Measurements from ENCODE around the gene KBTBD12. TPM values are rescaled to one million over a fixed set of nuclear protein-coding genes. Genes with fewer than 3 reads are reported as not detected.

KBTBD12 gene
- total RNA-seq, 1 experiment from 2014 or later: not detected

- CTCF ChIA-PET: no interaction called here
- H2AFZ ChIP-seq (ENCODE audit: low read depth, low read length, poor library complexity, severe bottlenecking): no peak overlapping the region
Observed at GRCh38 chr3:127990051-127990450, 75.0 kb downstream of the KBTBD12 start.

More at GRCh38 chr3:127990051-127990450, 75.0 kb downstream of the KBTBD12 start:
- H3K79me2 ChIP-seq (ENCODE audit: insufficient read depth, low read length): no peaks in the 10 kb centered on the region
- no peak overlapping the region for H3K27ac ChIP-seq (ENCODE audit: low read depth, low read length)
- DNase-seq (ENCODE audit: low read depth, low spot score) (no peak), ATAC-seq (no peak)
- no peaks in the 10 kb centered on the region for H3K9me3 ChIP-seq (ENCODE audit: control insufficient read depth in 1 of 2, insufficient read depth in 1 of 2, low read depth in 1 of 2, low read length in 2 of 2)
- H3K4me3 ChIP-seq (replicated peaks in 1 of 2; ENCODE audit: low read depth in 1 of 2, low read length in 2 of 2): no peak overlapping the region
- H3K4me1 ChIP-seq (ENCODE audit: control insufficient read depth in 1 of 2, insufficient read depth in 2 of 2, low read length in 2 of 2): peaks cover 12 to 16% of the 10 kb centered on the region in 2 experiments
- H3K4me2 ChIP-seq (ENCODE audit: low read length): no peak overlapping the region
- H3K9ac ChIP-seq (ENCODE audit: low read length): no peak overlapping the region
- ChIA-PET POLR2A (no interaction called here), RAD21 (ENCODE audit: low non-redundant PET in 1 of 2, low total read pairs in 2 of 2, uncharacterized antibody in 2 of 2, unreplicated experiment in 2 of 2) (no interaction called here)
- H3K9me2 ChIP-seq (ENCODE audit: insufficient read depth): no peaks in the 10 kb centered on the region
- intact Hi-C loops (cut with micrococcal nuclease): no loop called here
- H4K20me1 ChIP-seq (ENCODE audit: insufficient read depth): no peaks in the 10 kb centered on the region
- no peak for TF ChIP-seq SP1 (IDR thresholded peaks at IDR 0.05; ENCODE audit: low read depth)
- TF ChIP-seq, protein P1, sequence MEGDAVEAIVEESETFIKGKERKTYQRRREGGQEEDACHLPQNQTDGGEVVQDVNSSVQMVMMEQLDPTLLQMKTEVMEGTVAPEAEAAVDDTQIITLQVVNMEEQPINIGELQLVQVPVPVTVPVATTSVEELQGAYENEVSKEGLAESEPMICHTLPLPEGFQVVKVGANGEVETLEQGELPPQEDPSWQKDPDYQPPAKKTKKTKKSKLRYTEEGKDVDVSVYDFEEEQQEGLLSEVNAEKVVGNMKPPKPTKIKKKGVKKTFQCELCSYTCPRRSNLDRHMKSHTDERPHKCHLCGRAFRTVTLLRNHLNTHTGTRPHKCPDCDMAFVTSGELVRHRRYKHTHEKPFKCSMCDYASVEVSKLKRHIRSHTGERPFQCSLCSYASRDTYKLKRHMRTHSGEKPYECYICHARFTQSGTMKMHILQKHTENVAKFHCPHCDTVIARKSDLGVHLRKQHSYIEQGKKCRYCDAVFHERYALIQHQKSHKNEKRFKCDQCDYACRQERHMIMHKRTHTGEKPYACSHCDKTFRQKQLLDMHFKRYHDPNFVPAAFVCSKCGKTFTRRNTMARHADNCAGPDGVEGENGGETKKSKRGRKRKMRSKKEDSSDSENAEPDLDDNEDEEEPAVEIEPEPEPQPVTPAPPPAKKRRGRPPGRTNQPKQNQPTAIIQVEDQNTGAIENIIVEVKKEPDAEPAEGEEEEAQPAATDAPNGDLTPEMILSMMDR (IDR thresholded peaks at IDR 0.05 in 2 of 3, conservative IDR thresholded peaks at IDR 0.05 in 1 of 3; ENCODE audit: borderline replicate concordance in 1 of 3, insufficient read depth in 1 of 3, low read depth in 2 of 3, low read length in 2 of 3): no peak
- TF ChIP-seq CBX3 (IDR thresholded peaks at IDR 0.05; ENCODE audit: low read depth): no peak
- TF ChIP-seq EGR1 (IDR thresholded peaks at IDR 0.05; ENCODE audit: low read depth): no peak
- no peak for TF ChIP-seq ATF3 (IDR thresholded peaks at IDR 0.05)
- TF ChIP-seq EZH2phosphoT487 (IDR thresholded peaks at IDR 0.05; ENCODE audit: borderline replicate concordance): no peak
- TF ChIP-seq EZH2 (IDR thresholded peaks at IDR 0.05): no peak
- no peak for TF ChIP-seq ZBTB33 (IDR thresholded peaks at IDR 0.05; ENCODE audit: extremely low read depth, insufficient replicate concordance, low read length)
- TF ChIP-seq SIN3A (IDR thresholded peaks at IDR 0.05; ENCODE audit: low read depth): no peak
- H3K27me3 ChIP-seq (ENCODE audit: insufficient read depth, low read length): no peaks in the 10 kb centered on the region
- BruUV-seq (replicated peaks): no TSS peak
- no peaks in the 10 kb centered on the region for H3K36me3 ChIP-seq (ENCODE audit: control insufficient read depth in 1 of 2, insufficient read depth in 2 of 2, low read length in 2 of 2)

Data from HCT116 (cell line).